Mesothelial cell of epicardium (in vitro differentiated cells): ENCODE results near the gene ZNF782. TPM values are rescaled to one million over a fixed set of nuclear protein-coding genes. Genes with fewer than 3 reads are reported as not detected.
"Not testable (repeated sequence)": the region's sequence is repeated elsewhere in the genome, so short reads cannot be mapped to it uniquely, and the experiment has no call there.

Source experiments
- DNase-seq, 2 experiments: peaks; one replicate each; pipeline ENCODE4 v3.0.0; 2021; ENCODE audit warnings: low spot score in 2 of 2; ENCODE audit not compliant: unreplicated experiment in 2 of 2
- H3K27ac Mint-ChIP-seq: 2 replicates; pipeline ENCODE4 v1.8.0; 2021; ENCODE audit warnings: mixed read lengths
- H3K27me3 Mint-ChIP-seq: 2 replicates; pipeline ENCODE4 v1.8.0; 2021; ENCODE audit warnings: low read depth, mixed read lengths
- H3K36me3 Mint-ChIP-seq: 2 replicates; pipeline ENCODE4 v1.8.0; 2021; ENCODE audit warnings: mixed read lengths
- H3K4me1 Mint-ChIP-seq: 2 replicates; pipeline ENCODE4 v1.8.0; 2021; ENCODE audit warnings: mixed read lengths
- H3K4me3 Mint-ChIP-seq: 2 replicates; pipeline ENCODE4 v1.8.0; 2021; ENCODE audit warnings: mild to moderate bottlenecking, moderate library complexity, mixed read lengths
- H3K9me3 Mint-ChIP-seq: 2 replicates; pipeline ENCODE4 v1.8.0; 2021; ENCODE audit warnings: mixed read lengths
- total RNA-seq: library from RNA; stranded (reverse); gene quantifications from 3 replicates; pipeline ENCODE4 v1.2.1, GENCODE V29; 2021
- TF ChIP-seq, protein P1 (sequence below): fragments of 200-600 bp; sonication (generic); IDR thresholded peaks from one replicate; pipeline ENCODE4 v1.5.0; 2021; ENCODE audit warnings: antibody characterized with exemption; ENCODE audit not compliant: unreplicated experiment

Gene ZNF782
- total RNA-seq, 1 donor from 2014 or later, result 9.9 TPM

- Mint-ChIP-seq H3K27ac (no peak overlapping the region), H3K9me3 (peaks cover 71% of the 10 kb centered on the region), H3K4me1 (no peaks in the 10 kb centered on the region), H3K4me3 (no peak overlapping the region), H3K27me3 (no peaks in the 10 kb centered on the region), H3K36me3 (peaks cover 74% of the 10 kb centered on the region)
- TF ChIP-seq, protein P1, sequence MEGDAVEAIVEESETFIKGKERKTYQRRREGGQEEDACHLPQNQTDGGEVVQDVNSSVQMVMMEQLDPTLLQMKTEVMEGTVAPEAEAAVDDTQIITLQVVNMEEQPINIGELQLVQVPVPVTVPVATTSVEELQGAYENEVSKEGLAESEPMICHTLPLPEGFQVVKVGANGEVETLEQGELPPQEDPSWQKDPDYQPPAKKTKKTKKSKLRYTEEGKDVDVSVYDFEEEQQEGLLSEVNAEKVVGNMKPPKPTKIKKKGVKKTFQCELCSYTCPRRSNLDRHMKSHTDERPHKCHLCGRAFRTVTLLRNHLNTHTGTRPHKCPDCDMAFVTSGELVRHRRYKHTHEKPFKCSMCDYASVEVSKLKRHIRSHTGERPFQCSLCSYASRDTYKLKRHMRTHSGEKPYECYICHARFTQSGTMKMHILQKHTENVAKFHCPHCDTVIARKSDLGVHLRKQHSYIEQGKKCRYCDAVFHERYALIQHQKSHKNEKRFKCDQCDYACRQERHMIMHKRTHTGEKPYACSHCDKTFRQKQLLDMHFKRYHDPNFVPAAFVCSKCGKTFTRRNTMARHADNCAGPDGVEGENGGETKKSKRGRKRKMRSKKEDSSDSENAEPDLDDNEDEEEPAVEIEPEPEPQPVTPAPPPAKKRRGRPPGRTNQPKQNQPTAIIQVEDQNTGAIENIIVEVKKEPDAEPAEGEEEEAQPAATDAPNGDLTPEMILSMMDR, result no peak
- no peak for DNase-seq
Observed at GRCh38 chr9:96818533-96818932, 35.8 kb downstream of the ZNF782 start.

GRCh38 chr9:96817973-96818372 is 36.3 kb downstream of the ZNF782 start:
- no peaks in the 10 kb centered on the region for H3K27me3 Mint-ChIP-seq
- peaks cover 74% of the 10 kb centered on the region for H3K36me3 Mint-ChIP-seq
- TF ChIP-seq, protein P1, result no peak
- no peak overlapping the region for H3K4me3 Mint-ChIP-seq
- peaks cover 75% of the 10 kb centered on the region for H3K9me3 Mint-ChIP-seq
- no peaks in the 10 kb centered on the region for H3K4me1 Mint-ChIP-seq
- no peak overlapping the region for H3K27ac Mint-ChIP-seq
- DNase-seq, result no peak

- Mint-ChIP-seq H3K4me1 (no peaks in the 10 kb centered on the region), H3K27me3 (no peaks in the 10 kb centered on the region), H3K27ac (no peak overlapping the region), H3K36me3 (peaks cover 54% of the 10 kb centered on the region), H3K4me3 (no peak overlapping the region), H3K9me3 (peaks cover 78% of the 10 kb centered on the region)
- DNase-seq, result no peak
- TF ChIP-seq, protein P1, result no peak
Observed at GRCh38 chr9:96813607-96814006, 40.7 kb downstream of the ZNF782 start.

- not testable (repeated sequence) for DNase-seq, H3K4me1 Mint-ChIP-seq, H3K27me3 Mint-ChIP-seq, H3K27ac Mint-ChIP-seq, H3K4me3 Mint-ChIP-seq
- Mint-ChIP-seq H3K36me3 (peaks cover 58% of the 10 kb centered on the region), H3K9me3 (peaks cover 50% of the 10 kb centered on the region)
Observed at GRCh38 chr9:96798959-96799358, 55.4 kb downstream of the ZNF782 start.

DNA sequence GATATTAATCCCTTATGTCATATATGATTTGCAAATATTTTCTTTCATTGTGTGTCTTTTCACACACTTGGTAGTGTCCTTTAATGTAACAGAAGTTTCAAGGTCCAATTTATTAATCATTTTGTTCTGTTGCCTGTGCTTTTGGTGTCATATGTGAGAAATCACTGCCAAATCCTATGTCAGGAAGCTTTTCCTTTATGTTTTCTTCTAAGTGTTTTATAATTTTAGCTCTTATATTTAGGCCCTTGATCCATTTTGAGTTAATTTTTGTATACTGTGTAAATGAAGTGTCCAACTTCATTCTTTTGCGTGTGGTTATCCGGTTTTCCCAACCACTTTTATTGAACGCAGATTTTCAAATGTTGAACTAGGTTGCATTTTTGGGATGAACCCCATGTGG is 70.3 kb downstream of the ZNF782 start:
- peaks cover 32% of the 10 kb centered on the region for H3K9me3 Mint-ChIP-seq
- H3K4me1 Mint-ChIP-seq, result peaks cover 4% of the 10 kb centered on the region
- no peak overlapping the region for H3K27ac Mint-ChIP-seq
- peaks cover 34% of the 10 kb centered on the region for H3K36me3 Mint-ChIP-seq
- no peak overlapping the region for H3K4me3 Mint-ChIP-seq
- DNase-seq, result no peak
- no peaks in the 10 kb centered on the region for H3K27me3 Mint-ChIP-seq
- TF ChIP-seq, protein P1, result no peak

GRCh38 chr9:96782235-96782634 is 72.1 kb downstream of the ZNF782 start:
- TF ChIP-seq, protein P1, result no peak
- peaks cover 21% of the 10 kb centered on the region for H3K36me3 Mint-ChIP-seq
- H3K4me3 Mint-ChIP-seq, result no peak overlapping the region
- H3K27me3 Mint-ChIP-seq, result no peaks in the 10 kb centered on the region
- peaks cover 18% of the 10 kb centered on the region for H3K9me3 Mint-ChIP-seq
- no peak overlapping the region for H3K27ac Mint-ChIP-seq
- no peak for DNase-seq
- peaks cover 12% of the 10 kb centered on the region for H3K4me1 Mint-ChIP-seq
